ENCODE measurements around the gene ACACB. TPM values are rescaled to one million over a fixed set of nuclear protein-coding genes. Genes with fewer than 3 reads are reported as not detected.

ACACB gene
- total and polyA plus RNA-seq, 12 donors, result 12.8 to 241 (median 107) TPM

- no peak for TF ChIP-seq CTCF (IDR thresholded peaks at IDR 0.05)
- no peak overlapping the region for H3K27ac ChIP-seq
- no peak overlapping the region for H3K4me3 ChIP-seq
- ATAC-seq (no peak), DNase-seq (no peak)
- no peaks in the 10 kb centered on the region for H3K27me3 ChIP-seq
- WGBS, 2 donors, result 0 to 45% methylated on average over 1 of the region's 1 CpG
- no peaks in the 10 kb centered on the region for H3K4me1 ChIP-seq
- peaks cover 0 to 44% (median 23%) of the 10 kb centered on the region in 9 donors for H3K36me3 ChIP-seq
- intact Hi-C loops (cut with DNase I), result no loop called here
- H3K9me3 ChIP-seq, result peaks cover 0 to 6% (median 0%) of the 10 kb centered on the region in 11 donors
These were observed 154.1 kb downstream of the ACACB start for GRCh38 chr12:109270494-109270893.

GRCh38 chr12:109271418-109271817 is 155.0 kb downstream of the ACACB start:
- ATAC-seq (no peak), DNase-seq (no peak)
- no peaks in the 10 kb centered on the region for H3K4me1 ChIP-seq
- no peak overlapping the region for H3K27ac ChIP-seq
- peaks cover 0 to 35% (median 13%) of the 10 kb centered on the region in 9 donors for H3K36me3 ChIP-seq
- peaks cover 0 to 6% (median 0%) of the 10 kb centered on the region in 11 donors for H3K9me3 ChIP-seq
- no peak for TF ChIP-seq CTCF (IDR thresholded peaks at IDR 0.05)
- no peaks in the 10 kb centered on the region for H3K27me3 ChIP-seq
- 95 to 99% methylated on average over 3 of the region's 3 CpGs for WGBS, 2 donors
- intact Hi-C loops (cut with DNase I), result no loop called here
- H3K4me3 ChIP-seq, result no peak overlapping the region

- ATAC-seq (no peak), DNase-seq (no peak)
- Histone ChIP-seq H3K4me3 (no peak overlapping the region), H3K4me1 (peaks cover 0 to 6% (median 3%) of the 10 kb centered on the region in 9 donors), H3K27ac (no peak overlapping the region), H3K27me3 (no peaks in the 10 kb centered on the region), H3K36me3 (peaks cover 0 to 16% (median 0%) of the 10 kb centered on the region in 9 donors), H3K9me3 (peaks cover 0 to 6% (median 0%) of the 10 kb centered on the region in 11 donors)
- WGBS, 2 donors, result 28 to 29% methylated on average over 16 of the region's 16 CpGs
- TF ChIP-seq CTCF (IDR thresholded peaks at IDR 0.05), result no peak
- intact Hi-C loops (cut with DNase I), result no loop called here
These were observed 157.0 kb downstream of the ACACB start for GRCh38 chr12:109273354-109273753.

GRCh38 chr12:109274381-109274780 is 158.0 kb downstream of the ACACB start:
- no peak for TF ChIP-seq CTCF (IDR thresholded peaks at IDR 0.05)
- ATAC-seq, result no peak
- Histone ChIP-seq H3K36me3 (peaks cover 0 to 12% (median 0%) of the 10 kb centered on the region in 9 donors), H3K4me1 (peaks cover 0 to 11% (median 5%) of the 10 kb centered on the region in 9 donors), H3K4me3 (no peak overlapping the region), H3K27ac (no peak overlapping the region), H3K27me3 (no peaks in the 10 kb centered on the region), H3K9me3 (peaks cover 0 to 6% (median 0%) of the 10 kb centered on the region in 11 donors)
- no peak for DNase-seq
- intact Hi-C loops (cut with DNase I), result no loop called here
- 63 to 84% methylated on average over 1 of the region's 1 CpG for WGBS, 2 donors

All from heart right ventricle (tissue), 16 donors.